HEK293T (cell line): ENCODE data around the gene GYPC.

ENCODE experiments used
- CTBP1 ChIP-seq: fragments of 450-650 bp; IDR thresholded peaks from 2 replicates; pipeline ENCODE4 v1.6.1; 2016; ENCODE audit warnings: borderline replicate concordance
- FOXA1 ChIP-seq: fragments of 450-650 bp; IDR thresholded peaks from 2 replicates; pipeline ENCODE4 v1.6.1; 2016; ENCODE audit warnings: mild to moderate bottlenecking
- FOXK2 ChIP-seq: fragments of 450-650 bp; IDR thresholded peaks from 2 replicates; pipeline ENCODE4 v1.6.1; 2016; ENCODE audit warnings: mild to moderate bottlenecking
- FOXM1 ChIP-seq: fragments of 450-650 bp; IDR thresholded peaks from 2 replicates; pipeline ENCODE4 v1.6.1; 2017; ENCODE audit warnings: mild to moderate bottlenecking, borderline replicate concordance
- HDGF ChIP-seq: fragments of 450-650 bp; IDR thresholded peaks from 2 replicates; pipeline ENCODE4 v1.6.1; 2017; ENCODE audit warnings: antibody characterized with exemption, borderline replicate concordance
- SUZ12 ChIP-seq: fragments of 450-650 bp; IDR thresholded peaks from 2 replicates; pipeline ENCODE4 v1.6.1; 2016; ENCODE audit warnings: mild to moderate bottlenecking
- TARDBP ChIP-seq: fragments of 450-650 bp; IDR thresholded peaks from 2 replicates; pipeline ENCODE4 v1.6.1; 2016

DNA sequence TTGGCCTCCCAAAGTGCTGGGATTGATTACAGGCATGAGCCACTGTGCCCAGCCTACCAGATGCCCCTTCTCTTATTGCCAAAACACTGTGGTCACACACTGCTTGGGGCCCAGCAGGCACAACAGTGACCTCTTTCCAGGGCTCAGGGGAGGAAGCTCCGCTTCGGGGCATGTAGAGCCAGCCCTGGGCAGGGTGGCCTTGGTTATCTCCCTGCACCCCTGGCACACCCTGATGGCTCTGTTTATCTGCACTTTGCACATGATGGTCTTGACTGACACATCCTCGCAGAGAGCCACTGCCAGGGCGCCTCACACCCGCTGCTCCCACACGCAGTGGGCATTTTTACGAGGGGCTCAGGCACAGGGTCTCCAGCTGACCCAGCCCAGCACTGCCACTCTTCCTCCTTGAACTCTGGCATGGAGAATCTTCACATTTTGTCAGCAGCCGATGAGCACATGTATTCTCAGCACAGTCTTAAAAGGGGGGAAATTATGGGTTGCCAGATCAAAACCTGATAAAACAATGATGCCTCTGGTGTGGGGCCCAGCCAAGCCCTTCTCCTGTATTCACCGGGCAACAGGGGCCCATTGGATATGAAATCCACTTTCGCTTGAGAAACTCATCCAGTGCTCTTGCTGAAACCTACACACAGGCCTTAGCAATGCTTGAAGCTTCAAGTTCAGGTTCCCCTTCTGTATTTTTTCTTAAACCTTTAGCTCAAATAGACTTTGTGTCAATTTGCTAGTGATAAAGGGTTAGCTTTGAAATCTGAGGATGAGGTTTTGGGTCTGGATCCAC, 5.9 kb downstream of the GYPC start:
- TF ChIP-seq FOXA1 (no peak), TARDBP (no peak), SUZ12 (no peak), CTBP1 (no peak), FOXM1 (no peak), FOXK2 (no peak), HDGF (no peak)
